ENCODE measurements around the gene CLIC5.

GRCh38 chr6:46011188-46012085, 4.2 kb downstream of the CLIC5 start:
- no peak for TF ChIP-seq REST (IDR thresholded peaks at IDR 0.05; ENCODE audit: insufficient read depth in 1 of 2, low read depth in 2 of 2, low read length in 1 of 2)
- no peak for TF ChIP-seq POLR2AphosphoS5 (IDR thresholded peaks at IDR 0.05; ENCODE audit: low read depth, low read length)
- TF ChIP-seq, protein P1, sequence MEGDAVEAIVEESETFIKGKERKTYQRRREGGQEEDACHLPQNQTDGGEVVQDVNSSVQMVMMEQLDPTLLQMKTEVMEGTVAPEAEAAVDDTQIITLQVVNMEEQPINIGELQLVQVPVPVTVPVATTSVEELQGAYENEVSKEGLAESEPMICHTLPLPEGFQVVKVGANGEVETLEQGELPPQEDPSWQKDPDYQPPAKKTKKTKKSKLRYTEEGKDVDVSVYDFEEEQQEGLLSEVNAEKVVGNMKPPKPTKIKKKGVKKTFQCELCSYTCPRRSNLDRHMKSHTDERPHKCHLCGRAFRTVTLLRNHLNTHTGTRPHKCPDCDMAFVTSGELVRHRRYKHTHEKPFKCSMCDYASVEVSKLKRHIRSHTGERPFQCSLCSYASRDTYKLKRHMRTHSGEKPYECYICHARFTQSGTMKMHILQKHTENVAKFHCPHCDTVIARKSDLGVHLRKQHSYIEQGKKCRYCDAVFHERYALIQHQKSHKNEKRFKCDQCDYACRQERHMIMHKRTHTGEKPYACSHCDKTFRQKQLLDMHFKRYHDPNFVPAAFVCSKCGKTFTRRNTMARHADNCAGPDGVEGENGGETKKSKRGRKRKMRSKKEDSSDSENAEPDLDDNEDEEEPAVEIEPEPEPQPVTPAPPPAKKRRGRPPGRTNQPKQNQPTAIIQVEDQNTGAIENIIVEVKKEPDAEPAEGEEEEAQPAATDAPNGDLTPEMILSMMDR (IDR thresholded peaks at IDR 0.05) = no peak
- no peak for TF ChIP-seq TCF7L2 (IDR thresholded peaks at IDR 0.05; ENCODE audit: low read depth, low read length)

All from Panc1 (cell line).